NCI-H128 (cell line): Measurements from ENCODE around the gene REXO1.

Experiments used
- DNase-seq: peaks from one replicate; lab custom pipeline; 2025; ENCODE audit not compliant: unreplicated experiment; lab: John Stamatoyannopoulos, UW

The REXO1 gene

GRCh38 chr19:1836458-1837221, 11.6 kb downstream of the REXO1 start:
- DNase-seq, result no peak

DNA sequence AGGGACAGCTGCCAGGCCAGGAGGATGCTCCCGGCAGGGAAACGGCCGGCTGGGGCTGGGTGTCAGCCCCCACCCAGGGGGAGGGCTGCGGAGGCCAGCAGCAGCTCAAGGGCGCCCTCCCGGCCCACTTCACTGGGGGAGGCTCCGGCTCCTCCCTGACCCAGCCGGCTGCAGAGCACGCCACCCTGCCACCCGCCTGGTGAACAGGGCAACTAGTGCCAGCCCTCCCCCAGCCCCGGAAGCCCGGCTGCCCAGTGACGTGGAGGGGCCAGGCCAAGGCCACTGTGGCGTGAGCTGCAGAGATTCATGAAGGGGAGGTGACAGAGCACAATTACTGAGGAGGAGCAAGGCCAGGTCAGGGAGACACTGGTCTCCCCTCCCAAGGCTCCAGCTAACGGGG, 14.7 kb downstream of the REXO1 start:
- DNase-seq, result no peak

GRCh38 chr19:1832046-1832663, 16.1 kb downstream of the REXO1 start:
- no peak for DNase-seq

DNA sequence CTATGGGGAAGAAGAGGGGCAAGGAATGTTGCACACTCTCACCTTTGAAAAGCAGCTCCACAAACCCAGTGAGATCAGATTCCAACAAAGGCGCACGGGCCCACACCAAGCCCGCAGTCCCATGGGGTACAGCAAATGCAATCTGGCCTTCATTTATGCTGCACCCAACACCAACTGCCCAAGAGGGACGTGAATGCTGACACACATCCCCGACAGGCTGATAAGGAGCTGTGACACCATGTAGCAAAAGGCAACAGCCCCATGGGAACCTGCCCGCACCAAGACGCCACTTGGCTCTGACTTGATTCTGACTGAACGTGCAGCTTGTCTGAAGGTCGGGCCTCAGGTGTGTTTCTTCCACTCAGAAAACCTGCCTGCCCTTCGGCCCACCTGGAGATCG, 17.3 kb downstream of the REXO1 start:
- DNase-seq, result no peak

GRCh38 chr19:1830568-1830967, 17.7 kb downstream of the REXO1 start:
- DNase-seq, result no peak

DNA sequence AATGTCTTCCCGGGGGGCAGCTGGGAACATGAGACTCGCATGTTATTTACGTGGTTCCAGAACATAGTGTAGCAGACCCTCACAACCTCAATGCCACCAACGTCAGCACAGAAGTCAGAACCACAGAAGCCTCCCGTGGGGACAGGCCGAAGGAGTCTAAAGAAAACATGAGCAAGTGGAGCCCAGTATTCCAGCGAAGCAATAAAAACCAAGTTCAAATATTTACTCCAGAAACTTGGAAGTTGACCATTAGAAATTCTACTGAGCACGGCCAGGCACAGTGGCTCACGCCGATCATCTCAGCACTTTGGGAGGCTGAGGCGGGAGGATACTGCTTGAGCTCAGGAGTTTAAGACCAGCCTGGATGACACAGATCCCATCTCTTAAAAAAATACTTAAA, 18.3 kb downstream of the REXO1 start:
- no peak for DNase-seq

DNA sequence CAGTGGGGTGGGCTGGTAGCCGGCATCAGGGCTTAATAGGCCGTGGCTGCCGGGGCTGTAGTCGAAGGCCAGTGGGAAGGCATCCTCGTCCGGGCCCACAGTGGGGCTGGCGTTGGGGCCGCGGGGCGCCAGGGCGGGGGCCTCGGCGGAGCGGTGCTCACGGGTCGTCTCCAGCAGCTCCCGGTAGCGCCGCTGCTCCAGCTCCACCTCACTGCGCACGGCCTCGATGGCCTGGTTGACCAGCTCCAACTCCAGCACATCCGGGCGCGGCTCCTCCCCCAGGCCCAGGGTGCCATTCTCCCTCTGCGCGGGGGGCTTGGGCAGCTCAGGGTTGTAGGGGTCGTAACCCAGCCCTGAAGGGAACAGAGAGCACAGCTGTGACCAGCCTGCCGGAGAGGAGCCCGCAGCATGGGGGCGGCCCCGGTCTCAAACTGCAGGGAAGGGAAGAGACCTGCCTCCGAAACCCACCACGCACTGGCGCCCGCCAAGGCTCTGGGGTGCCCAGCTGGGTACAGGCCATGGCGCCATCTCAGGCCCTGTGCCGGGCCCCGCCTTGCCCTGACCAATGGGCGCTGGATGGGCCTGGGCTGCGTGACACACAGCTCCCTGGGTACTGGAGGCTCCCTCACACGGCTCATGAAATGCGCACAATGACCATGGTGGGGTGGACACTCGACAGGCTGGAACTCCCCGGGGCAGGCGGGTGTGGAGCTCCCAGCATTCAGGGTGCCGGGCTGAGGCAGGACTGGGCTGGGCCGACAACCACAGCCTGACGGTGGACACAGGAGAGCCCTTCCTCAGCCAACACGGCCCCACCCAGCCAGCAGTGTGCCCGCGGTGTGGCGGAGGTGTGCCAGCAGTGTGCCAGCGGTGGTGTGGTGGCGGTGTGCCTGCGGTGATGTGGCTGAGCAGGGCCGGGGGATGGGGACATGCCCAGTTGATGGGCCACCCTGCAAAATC, 19.7 kb downstream of the REXO1 start:
- no peak for DNase-seq

- DNase-seq, result no peak
These were observed 20.6 kb downstream of the REXO1 start for GRCh38 chr19:1827566-1828278.

DNA sequence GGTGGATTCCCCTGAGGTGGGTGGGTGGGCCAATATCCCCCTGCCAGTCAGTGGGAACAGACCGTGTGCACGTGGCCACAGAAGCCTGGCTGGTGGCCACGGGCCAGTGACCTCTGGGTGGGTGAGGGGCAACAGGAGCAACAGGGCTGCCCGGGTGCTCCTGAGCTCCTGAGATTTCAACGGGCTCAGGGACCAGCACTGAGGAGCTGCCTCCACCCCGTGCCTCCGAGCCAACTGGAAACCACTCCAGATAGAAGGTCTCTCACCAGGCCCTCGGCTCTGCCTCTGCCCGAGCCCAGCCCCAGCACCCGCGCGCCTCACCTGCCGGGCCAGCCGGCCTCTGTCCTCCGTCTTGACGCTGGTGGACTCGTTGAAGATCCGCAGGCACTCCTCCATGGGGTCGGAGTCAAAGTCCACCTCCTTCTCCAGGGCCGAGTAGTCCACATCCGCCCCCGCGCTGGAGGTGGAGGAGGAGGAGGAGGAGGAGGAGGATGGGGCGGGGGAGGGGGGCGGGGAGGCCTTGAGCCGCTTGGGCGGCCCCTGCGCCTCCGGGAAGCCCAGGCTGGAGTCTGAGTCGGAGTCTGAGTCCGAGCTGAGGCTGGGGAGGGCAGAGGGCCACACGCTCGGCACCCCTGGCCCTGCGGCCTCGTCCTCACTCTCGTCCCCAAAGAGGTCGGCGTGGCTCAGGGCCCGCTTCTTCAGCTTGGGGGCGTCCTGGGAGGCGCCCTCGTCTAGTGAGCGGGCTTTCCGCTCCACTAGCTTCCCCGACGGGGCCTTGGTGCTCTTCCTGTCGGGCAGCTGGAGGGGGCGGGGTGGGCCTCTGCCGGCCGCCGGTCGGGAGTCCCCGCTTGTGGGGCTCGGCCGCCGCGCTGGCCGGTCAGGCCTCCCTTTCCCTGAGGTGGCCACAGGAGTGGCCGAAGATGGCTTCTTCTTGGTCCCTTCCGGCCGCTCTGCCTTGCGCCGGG, 21.4 kb downstream of the REXO1 start:
- DNase-seq, result no peak

DNA sequence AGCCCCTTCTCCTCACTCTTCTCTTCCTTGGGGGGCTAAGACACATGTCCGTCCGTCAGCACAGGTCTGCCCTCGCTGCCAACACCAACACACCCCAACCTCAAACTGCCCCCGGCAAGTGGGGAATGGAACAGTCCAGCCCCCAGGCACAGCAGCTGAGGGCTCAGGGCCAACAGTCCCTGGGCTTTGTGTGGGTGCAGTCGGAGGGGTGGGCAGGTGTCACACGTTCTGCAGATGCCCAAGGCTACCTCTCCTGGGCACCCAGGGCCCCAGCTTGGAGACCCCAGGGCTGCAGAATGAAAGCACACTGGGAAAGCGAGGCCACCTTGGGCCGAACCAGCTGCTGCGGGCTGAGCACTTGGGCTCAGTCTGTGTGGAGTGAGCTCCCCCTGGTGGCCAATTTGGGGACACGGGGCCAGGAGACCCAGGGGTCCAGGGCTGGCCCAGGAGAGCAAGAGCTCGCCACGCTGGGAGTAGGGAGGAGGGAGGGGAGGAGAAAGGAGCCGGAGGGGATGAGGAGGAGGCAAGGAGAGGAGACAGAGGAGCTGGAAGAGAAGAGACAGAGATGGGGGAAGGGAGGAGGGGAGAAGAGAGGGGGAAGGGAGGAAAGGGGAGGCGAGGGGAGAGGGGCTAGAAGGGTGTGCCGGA, 22.2 kb downstream of the REXO1 start:
- peak; percentile 26 for DNase-seq

- DNase-seq, result no peak
These were observed 24.0 kb downstream of the REXO1 start for GRCh38 chr19:1824252-1824622.

- DNase-seq, result no peak
These were observed 24.6 kb downstream of the REXO1 start for GRCh38 chr19:1823539-1824251.

DNA sequence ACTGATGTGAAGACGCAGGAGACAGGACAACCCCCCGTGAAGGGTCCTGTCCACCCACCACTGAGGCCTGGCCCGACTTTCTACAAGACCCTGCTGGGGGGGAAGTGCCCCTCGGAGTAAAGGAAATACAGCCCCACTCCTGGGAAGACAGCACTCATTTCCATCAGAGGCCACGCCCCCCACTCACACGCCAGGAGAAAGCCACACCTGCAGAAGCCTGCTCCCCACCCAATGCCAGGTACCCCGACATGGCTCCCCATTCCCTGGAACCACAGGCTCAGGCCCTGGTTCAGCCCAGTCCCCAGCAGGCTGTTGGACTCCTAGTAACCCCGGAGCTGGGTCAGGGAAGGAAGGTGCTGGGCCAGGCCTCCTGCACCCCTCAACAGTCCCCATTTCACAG, 25.3 kb downstream of the REXO1 start:
- no peak for DNase-seq

- no peak for DNase-seq
These were observed 26.1 kb downstream of the REXO1 start for GRCh38 chr19:1822210-1822609.

- no peak for DNase-seq
These were observed 28.7 kb downstream of the REXO1 start for GRCh38 chr19:1819341-1820255.

- DNase-seq, result no peak
These were observed 29.6 kb downstream of the REXO1 start for GRCh38 chr19:1818549-1819195.

GRCh38 chr19:1817553-1818179, 30.6 kb downstream of the REXO1 start:
- no peak for DNase-seq
